ENCODE measurements around the gene EYA3.

DNA sequence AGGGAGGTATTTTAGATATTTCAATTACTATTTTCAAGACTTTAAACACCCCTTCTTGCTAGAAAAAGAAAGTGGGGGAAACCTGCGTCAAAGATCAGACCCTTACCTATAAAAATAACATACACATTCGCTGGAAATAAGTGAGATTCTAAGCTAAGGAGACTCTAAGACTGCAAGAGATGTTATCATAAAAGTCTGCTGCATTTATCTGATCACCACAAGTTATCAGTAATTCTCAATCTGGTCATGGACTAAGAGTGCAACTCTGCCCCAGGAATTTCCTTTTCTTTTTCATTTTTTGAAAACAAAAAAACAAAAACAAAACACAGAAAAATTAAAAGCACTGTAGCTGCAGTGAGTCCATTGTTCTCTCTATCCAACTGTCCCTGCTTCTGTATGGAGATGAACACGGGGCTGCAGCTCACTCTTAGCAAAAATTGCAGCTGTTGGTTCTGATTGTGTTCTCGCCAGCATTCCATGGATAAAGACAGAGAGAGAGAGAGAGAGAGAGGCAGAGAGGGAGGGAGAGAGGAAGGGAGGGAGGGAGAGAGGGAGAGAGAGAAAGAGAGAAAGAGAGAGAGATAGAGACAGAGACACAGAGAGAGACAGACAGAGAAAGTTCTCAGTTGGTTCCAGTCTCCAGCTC lies 114.5 kb downstream of the EYA3 start:
- TF ChIP-seq CTCF (conservative IDR thresholded peaks at IDR 0.05; ENCODE audit: low read depth, low read length), result no peak
- TF ChIP-seq FOS (IDR thresholded peaks at IDR 0.05; ENCODE audit: low read depth, low read length), result no peak
- TF ChIP-seq POLR2A (IDR thresholded peaks at IDR 0.05; ENCODE audit: low read depth, low read length), result no peak
- TF ChIP-seq RAD21 (IDR thresholded peaks at IDR 0.05; ENCODE audit: low read length), result no peak
- no peak for TF ChIP-seq RCOR1 (IDR thresholded peaks at IDR 0.05; ENCODE audit: insufficient replicate concordance, low read length)
- no peak for TF ChIP-seq SMC3 (IDR thresholded peaks at IDR 0.05; ENCODE audit: low read depth, low read length)
- TF ChIP-seq CHD1 (IDR thresholded peaks at IDR 0.05; ENCODE audit: low read depth, low read length), result no peak
- TF ChIP-seq BHLHE40 (IDR thresholded peaks at IDR 0.05; ENCODE audit: low read depth, low read length), result no peak
- TF ChIP-seq ELK1 (IDR thresholded peaks at IDR 0.05; ENCODE audit: borderline replicate concordance, low read depth, low read length), result no peak
- TF ChIP-seq MXI1 (IDR thresholded peaks at IDR 0.05; ENCODE audit: borderline replicate concordance, low read depth, low read length), result no peak
- no peak for TF ChIP-seq MAZ (IDR thresholded peaks at IDR 0.05; ENCODE audit: borderline replicate concordance, low read depth, low read length)

All from IMR-90 (cell line).